SU-DHL-6 (cell line): ENCODE data around the gene MYO7B.

Experiments
- H2AFZ ChIP-seq: fragments of 200-600 bp; sonication (generic); 2 replicates; pipeline ENCODE4 v1.6.1; 2014; ENCODE audit warnings: low read depth, mild to moderate bottlenecking, moderate library complexity, mixed read lengths, antibody characterized with exemption, low read length; ENCODE audit not compliant: severe bottlenecking
- H3F3A ChIP-seq: fragments of 200-600 bp; shearing (Covaris generic); 2 replicates; pipeline ENCODE4 v1.6.0; 2016; ENCODE audit warnings: antibody characterized with exemption, mild to moderate bottlenecking; ENCODE audit not compliant: insufficient read depth
- H3K27ac ChIP-seq: fragments of 200-600 bp; sonication (generic); 2 replicates; pipeline ENCODE4 v1.5.1; 2016; ENCODE audit warnings: low read depth, mild to moderate bottlenecking, low read length, moderate library complexity, mixed read lengths
- H3K27me3 ChIP-seq: fragments of 200-600 bp; sonication (generic), shearing (Covaris generic); 2 replicates; pipeline ENCODE4 v1.6.0; 2014; ENCODE audit warnings: mild to moderate bottlenecking, low read length
- H3K36me3 ChIP-seq: fragments of 200-600 bp; sonication (generic); 2 replicates; pipeline ENCODE4 v1.6.1; 2014; ENCODE audit warnings: mild to moderate bottlenecking, low read length, mixed read lengths
- H3K4me2 ChIP-seq: fragments of 300-600, 200-600 bp; shearing (Covaris generic), sonication (generic); 2 replicates; pipeline ENCODE4 v1.6.0; 2014; ENCODE audit warnings: low read length, low read depth, mild to moderate bottlenecking; ENCODE audit not compliant: poor library complexity, severe bottlenecking
- H3K4me3 ChIP-seq: fragments of 200-600 bp; sonication (generic); 2 replicates; pipeline ENCODE4 v1.5.1; 2014; ENCODE audit warnings: antibody characterized with exemption, low read length, mild to moderate bottlenecking, mixed read lengths; ENCODE audit not compliant: insufficient read depth, poor library complexity, severe bottlenecking
- H3K79me2 ChIP-seq: fragments of 200-600 bp; sonication (generic); 2 replicates; pipeline ENCODE4 v1.6.1; 2014; ENCODE audit warnings: mild to moderate bottlenecking, low read length, moderate library complexity; ENCODE audit not compliant: insufficient read depth
- H3K9ac ChIP-seq: fragments of 200-600 bp; sonication (generic); 2 replicates; pipeline ENCODE4 v1.7.0; 2014; ENCODE audit warnings: mild to moderate bottlenecking, low read length
- H3K9me2 ChIP-seq: fragments of 200-600 bp; sonication (generic); replicated peaks from 2 replicates; pipeline ENCODE4 v1.6.1; 2014; ENCODE audit warnings: low read length; ENCODE audit not compliant: insufficient read depth
- H3K9me3 ChIP-seq: fragments of 200-600 bp; sonication (generic); 2 replicates; pipeline ENCODE4 v1.6.1; 2014; ENCODE audit warnings: low read length, mixed read lengths; ENCODE audit not compliant: insufficient read depth
- H4K20me1 ChIP-seq: fragments of 200-600 bp; sonication (generic); 2 replicates; pipeline ENCODE4 v1.6.1; 2014; ENCODE audit warnings: low read depth, mild to moderate bottlenecking, antibody characterized with exemption, low read length, moderate library complexity, mixed read lengths
- EZH2phosphoT487 ChIP-seq: fragments of 200-600 bp; sonication (generic), shearing (Covaris generic); conservative IDR thresholded peaks from 2 replicates; pipeline ENCODE4 v1.6.1; 2018; ENCODE audit warnings: mild to moderate bottlenecking, antibody characterized with exemption, low read length, moderate library complexity, mixed read lengths
- TF ChIP-seq, protein P1 (sequence below): fragments of 200-600 bp; sonication (generic); IDR thresholded peaks from one replicate; pipeline ENCODE4 v1.5.1; 2017; ENCODE audit warnings: antibody characterized with exemption, mild to moderate bottlenecking, low read length, moderate library complexity; ENCODE audit not compliant: insufficient read depth, poor library complexity, severe bottlenecking

MYO7B gene

DNA sequence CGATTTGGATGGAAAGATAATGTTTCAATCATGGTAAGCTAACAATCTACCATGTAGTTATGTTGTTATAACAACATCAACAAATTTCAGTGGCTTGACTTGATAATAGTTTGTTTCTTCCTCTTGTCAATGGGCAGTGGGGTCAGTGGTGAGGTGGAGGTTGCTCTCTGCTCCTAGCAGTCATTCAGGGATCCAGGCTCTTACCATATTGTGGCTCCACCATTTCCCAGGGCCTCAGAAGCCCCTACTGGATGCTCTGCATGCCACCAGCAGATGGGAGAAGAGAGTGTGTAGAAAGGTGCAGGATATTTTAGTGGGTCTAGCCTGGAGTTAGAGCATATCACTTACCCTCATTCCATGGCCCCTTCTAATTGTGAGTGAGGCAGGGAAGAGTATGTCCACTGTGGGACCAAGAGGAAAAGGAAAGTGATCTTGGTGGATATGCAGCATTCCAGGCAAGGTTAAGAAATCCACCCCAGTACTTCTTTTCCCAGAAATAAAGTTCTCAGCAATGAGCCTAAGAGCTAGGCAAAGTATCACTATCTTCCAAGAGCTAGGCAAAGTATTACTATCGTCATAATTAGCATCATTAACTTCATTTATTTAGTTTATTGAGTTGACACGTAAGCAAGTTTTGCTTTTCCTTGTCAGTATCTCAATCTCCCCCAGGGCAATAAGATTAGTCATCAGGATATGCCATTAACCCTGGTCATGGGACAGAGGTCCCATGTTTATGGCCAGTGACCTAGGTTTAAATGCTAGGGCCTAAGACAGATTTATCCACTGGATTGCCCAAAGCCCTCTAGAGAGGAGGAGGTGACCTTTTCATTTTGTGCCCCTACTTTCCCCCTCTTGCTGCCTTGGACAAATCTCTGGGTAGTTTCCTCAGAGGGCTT, 5.0 kb upstream of the MYO7B start:
- Histone ChIP-seq H3K4me3 (no peak overlapping the region), H3K79me2 (peaks cover 7% of the 10 kb centered on the region), H2AFZ (no peak overlapping the region), H3F3A (no peaks in the 10 kb centered on the region), H3K4me2 (no peak overlapping the region), H3K36me3 (no peaks in the 10 kb centered on the region), H3K9ac (no peak overlapping the region), H3K27ac (no peak overlapping the region), H4K20me1 (no peaks in the 10 kb centered on the region), H3K9me2 (no peaks in the 10 kb centered on the region), H3K9me3 (no peaks in the 10 kb centered on the region), H3K27me3 (no peaks in the 10 kb centered on the region)
- TF ChIP-seq EZH2phosphoT487, result no peak
- TF ChIP-seq, protein P1, sequence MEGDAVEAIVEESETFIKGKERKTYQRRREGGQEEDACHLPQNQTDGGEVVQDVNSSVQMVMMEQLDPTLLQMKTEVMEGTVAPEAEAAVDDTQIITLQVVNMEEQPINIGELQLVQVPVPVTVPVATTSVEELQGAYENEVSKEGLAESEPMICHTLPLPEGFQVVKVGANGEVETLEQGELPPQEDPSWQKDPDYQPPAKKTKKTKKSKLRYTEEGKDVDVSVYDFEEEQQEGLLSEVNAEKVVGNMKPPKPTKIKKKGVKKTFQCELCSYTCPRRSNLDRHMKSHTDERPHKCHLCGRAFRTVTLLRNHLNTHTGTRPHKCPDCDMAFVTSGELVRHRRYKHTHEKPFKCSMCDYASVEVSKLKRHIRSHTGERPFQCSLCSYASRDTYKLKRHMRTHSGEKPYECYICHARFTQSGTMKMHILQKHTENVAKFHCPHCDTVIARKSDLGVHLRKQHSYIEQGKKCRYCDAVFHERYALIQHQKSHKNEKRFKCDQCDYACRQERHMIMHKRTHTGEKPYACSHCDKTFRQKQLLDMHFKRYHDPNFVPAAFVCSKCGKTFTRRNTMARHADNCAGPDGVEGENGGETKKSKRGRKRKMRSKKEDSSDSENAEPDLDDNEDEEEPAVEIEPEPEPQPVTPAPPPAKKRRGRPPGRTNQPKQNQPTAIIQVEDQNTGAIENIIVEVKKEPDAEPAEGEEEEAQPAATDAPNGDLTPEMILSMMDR, result no peak

DNA sequence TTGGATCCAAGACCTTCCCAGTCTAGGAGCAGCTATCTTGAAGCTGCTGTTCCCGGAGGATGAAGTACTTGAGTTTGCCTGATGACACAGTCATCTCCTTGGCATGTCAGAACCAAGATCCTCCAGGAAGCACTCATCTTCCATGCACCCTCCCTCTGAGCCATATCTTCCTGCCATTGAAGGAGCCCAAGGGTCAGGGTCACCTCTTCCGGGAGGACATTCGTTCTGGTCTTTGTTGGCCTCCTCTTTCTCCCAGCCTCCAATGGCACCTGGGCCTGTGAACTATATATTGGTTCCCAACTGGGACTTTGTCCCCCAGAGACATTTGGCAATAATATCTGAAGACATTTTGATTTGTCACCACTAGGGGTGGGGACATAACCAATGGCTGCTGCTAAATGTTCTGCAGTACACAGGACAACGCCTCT, 4.2 kb upstream of the MYO7B start:
- no peak overlapping the region for H2AFZ ChIP-seq
- H3K4me3 ChIP-seq, result no peak overlapping the region
- no peaks in the 10 kb centered on the region for H3K9me2 ChIP-seq
- H3K79me2 ChIP-seq, result peaks cover under 1% of the 10 kb centered on the region; the same call in 1 of the 2 replicates
- no peaks in the 10 kb centered on the region for H3K9me3 ChIP-seq
- H3K27me3 ChIP-seq, result no peaks in the 10 kb centered on the region
- no peaks in the 10 kb centered on the region for H4K20me1 ChIP-seq
- H3K4me2 ChIP-seq, result no peak overlapping the region
- TF ChIP-seq, protein P1, result no peak
- TF ChIP-seq EZH2phosphoT487, result no peak
- H3K27ac ChIP-seq, result no peak overlapping the region
- no peaks in the 10 kb centered on the region for H3K36me3 ChIP-seq
- no peak overlapping the region for H3K9ac ChIP-seq
- no peaks in the 10 kb centered on the region for H3F3A ChIP-seq

DNA sequence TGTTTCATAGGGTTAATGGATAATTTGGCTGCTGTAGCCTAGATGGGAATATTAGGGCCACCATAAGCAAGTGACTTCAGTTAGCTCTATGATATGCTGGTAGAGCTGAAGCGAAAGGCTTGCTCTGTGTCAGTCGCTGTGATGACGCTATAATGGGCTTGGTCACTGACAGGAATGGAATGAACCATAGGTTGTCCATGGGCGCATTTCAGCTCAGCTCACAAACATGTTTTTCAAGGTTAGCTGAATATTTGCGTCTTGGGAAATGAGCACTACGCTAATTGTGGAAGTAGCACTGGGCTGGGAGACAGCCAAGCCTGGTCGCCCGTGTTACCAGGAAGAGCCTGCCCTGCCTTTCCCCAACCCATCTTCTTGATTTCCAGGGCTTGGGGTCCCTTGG, 3.2 kb upstream of the MYO7B start:
- H3K9me2 ChIP-seq, result no peaks in the 10 kb centered on the region
- no peak overlapping the region for H2AFZ ChIP-seq
- TF ChIP-seq, protein P1, result no peak
- no peak for TF ChIP-seq EZH2phosphoT487
- H3K36me3 ChIP-seq, result no peaks in the 10 kb centered on the region
- no peaks in the 10 kb centered on the region for H4K20me1 ChIP-seq
- H3K27ac ChIP-seq, result no peak overlapping the region
- H3K9ac ChIP-seq, result no peak overlapping the region
- no peaks in the 10 kb centered on the region for H3K9me3 ChIP-seq
- no peaks in the 10 kb centered on the region for H3F3A ChIP-seq
- no peak overlapping the region for H3K4me2 ChIP-seq
- no peaks in the 10 kb centered on the region for H3K27me3 ChIP-seq
- H3K79me2 ChIP-seq, result no peaks in the 10 kb centered on the region
- no peak overlapping the region for H3K4me3 ChIP-seq
